Duodenal mucosa (tissue), 2 donors: ENCODE results near the gene BTD.
A peak's percentile ranks its signal among the peaks of the same experiment; 100 is the strongest.

Experiments used
- H3K27ac ChIP-seq: one replicate; pipeline ENCODE4 v1.7.0; 2013; ENCODE audit warnings: low read depth, low read length
- H3K27me3 ChIP-seq, 2 donors: one replicate each; pipeline ENCODE4 v1.7.0; 2013; ENCODE audit warnings: low read length in 2 of 2, control low read depth in 1 of 2; ENCODE audit not compliant: insufficient read depth in 2 of 2, control insufficient read depth in 1 of 2
- H3K36me3 ChIP-seq, 2 donors: one replicate each; pipeline ENCODE4 v1.7.0; 2013; ENCODE audit warnings: low read length in 2 of 2, control low read depth in 1 of 2; ENCODE audit not compliant: insufficient read depth in 2 of 2, control insufficient read depth in 1 of 2
- H3K4me1 ChIP-seq, 2 donors: one replicate each; pipeline ENCODE4 v1.7.0; 2013; ENCODE audit warnings: low read length in 2 of 2, control low read depth in 1 of 2; ENCODE audit not compliant: insufficient read depth in 2 of 2, control insufficient read depth in 1 of 2
- H3K4me3 ChIP-seq, 2 donors: one replicate each; pipeline ENCODE4 v1.7.0; 2013; ENCODE audit warnings: low read length in 2 of 2, low read depth in 1 of 2
- H3K9ac ChIP-seq, 2 donors: one replicate each; pipeline ENCODE4 v1.7.0; 2013; ENCODE audit warnings: low read length in 2 of 2, low read depth in 1 of 2
- H3K9me3 ChIP-seq, 2 donors: one replicate each; pipeline ENCODE4 v1.7.0; 2013; ENCODE audit warnings: low read length in 2 of 2, control low read depth in 1 of 2; ENCODE audit not compliant: control insufficient read depth in 1 of 2

The BTD gene

GRCh38 chr3:15635121-15635661, 33.6 kb downstream of the BTD start:
- H3K27ac ChIP-seq: no peak overlapping the region
- peaks cover 0 to 3% of the 10 kb centered on the region in 2 donors for H3K36me3 ChIP-seq
- H3K9ac ChIP-seq: no peak overlapping the region
- H3K4me3 ChIP-seq: no peak overlapping the region
- no peaks in the 10 kb centered on the region for H3K27me3 ChIP-seq
- H3K9me3 ChIP-seq: no peaks in the 10 kb centered on the region
- peaks cover 8 to 23% of the 10 kb centered on the region in 2 donors for H3K4me1 ChIP-seq

- Histone ChIP-seq H3K9ac (no peak overlapping the region), H3K4me1 (peaks cover 0 to 15% of the 10 kb centered on the region in 2 donors)
These were observed 34.6 kb downstream of the BTD start for GRCh38 chr3:15636028-15636709.

DNA sequence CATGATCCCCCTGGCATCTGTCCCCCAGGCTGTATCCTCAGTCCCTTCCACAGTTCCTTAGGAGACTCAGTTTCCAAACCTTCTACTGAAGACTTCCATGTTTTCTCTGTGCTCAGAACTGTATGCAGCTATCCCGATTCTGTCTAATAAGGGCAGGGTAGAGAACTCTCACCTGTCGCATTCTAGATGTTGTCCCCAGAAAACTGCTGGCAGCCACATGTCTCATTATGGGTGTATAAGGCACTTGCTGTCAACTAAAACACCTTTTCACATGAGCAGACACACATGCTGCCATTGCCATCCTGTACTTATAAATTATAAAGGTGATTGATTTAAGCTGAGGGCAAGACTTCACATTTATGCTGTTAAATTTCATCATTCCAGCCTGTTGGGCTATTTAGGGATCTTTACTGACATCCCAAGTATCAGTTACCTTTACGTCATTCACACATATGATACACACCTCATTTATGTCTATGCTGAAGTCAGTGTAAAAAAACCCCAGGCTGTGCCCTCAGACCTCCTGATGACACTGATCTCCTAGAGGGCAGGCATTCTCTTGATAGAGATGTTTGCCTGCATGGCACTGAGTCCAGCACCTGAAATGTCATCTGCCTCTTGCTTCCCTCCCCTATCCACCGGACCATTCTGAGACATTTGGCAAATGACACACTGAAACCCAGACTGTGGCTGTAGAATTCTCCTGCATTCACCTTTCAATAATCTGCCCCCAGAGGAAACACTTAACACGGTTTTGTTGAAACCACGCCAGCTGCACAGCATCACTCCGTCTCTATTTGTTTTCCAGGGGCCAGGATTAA, 35.8 kb downstream of the BTD start:
- no peak overlapping the region for H3K27ac ChIP-seq
- H3K9ac ChIP-seq: no peak overlapping the region
- H3K27me3 ChIP-seq: no peaks in the 10 kb centered on the region
- no peaks in the 10 kb centered on the region for H3K9me3 ChIP-seq
- no peak overlapping the region for H3K4me3 ChIP-seq
- H3K4me1 ChIP-seq: peaks cover 0 to 15% of the 10 kb centered on the region in 2 donors
- H3K36me3 ChIP-seq: peaks cover 0 to 5% of the 10 kb centered on the region in 2 donors

More at GRCh38 chr3:15636028-15636709, 34.6 kb downstream of the BTD start:
- Histone ChIP-seq H3K36me3 (peaks cover 0 to 3% of the 10 kb centered on the region in 2 donors), H3K4me3 (no peak overlapping the region), H3K27me3 (no peaks in the 10 kb centered on the region), H3K9me3 (no peaks in the 10 kb centered on the region), H3K27ac (no peak overlapping the region)

DNA sequence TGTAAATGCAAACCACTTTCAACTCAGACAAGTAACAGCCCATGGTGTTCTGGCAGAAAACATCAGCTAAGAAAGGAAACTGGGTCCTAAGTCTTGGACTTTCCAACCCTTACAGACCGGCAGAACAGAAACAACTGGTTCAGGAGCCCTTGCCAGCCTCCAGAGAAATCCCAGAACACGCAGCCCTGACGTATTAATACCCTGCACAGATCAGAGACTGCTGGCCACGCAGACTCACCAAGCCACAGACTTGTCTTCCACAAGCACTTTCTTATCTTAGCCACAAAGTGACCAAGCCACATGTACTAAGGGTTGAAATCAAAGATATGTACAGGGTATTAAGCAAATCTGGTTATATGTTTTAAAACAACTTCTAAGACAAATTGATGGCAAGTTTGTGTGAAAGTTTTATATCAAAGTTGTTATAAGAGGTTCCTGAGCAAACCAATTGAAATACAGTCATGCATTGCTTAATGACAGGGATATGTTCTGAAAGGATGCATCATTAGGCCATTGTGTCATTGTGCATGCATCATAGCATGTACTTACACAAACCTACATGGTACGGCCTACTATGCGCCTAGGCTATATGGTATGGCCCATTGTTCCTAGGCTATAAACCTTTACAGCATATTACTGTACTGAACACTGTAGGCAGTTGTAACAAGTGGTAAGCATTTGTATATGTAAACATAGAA, 36.8 kb downstream of the BTD start:
- H3K27ac ChIP-seq: no peak overlapping the region

DNA sequence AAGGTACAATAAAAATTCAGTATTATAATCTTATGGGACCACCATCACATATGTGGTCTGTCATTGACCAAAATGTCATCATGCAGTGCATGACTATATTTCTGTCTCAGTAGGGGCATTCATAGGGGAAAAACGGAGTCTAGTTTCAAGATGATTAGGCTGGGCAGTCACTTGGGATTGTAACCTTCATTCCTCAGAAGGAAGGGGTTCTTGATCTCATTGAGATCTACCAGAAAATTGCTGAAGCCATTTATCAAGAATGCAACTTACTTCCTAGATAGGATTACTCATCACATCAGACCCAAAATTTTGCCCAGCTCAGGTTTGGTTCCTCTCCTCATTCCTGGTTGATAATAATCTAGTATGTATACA, 37.3 kb downstream of the BTD start:
- Histone ChIP-seq H3K4me1 (peaks cover 0 to 15% of the 10 kb centered on the region in 2 donors), H3K27ac (no peak overlapping the region), H3K9me3 (no peaks in the 10 kb centered on the region)

More for the DNA sequence above, 36.8 kb downstream of the BTD start:
- no peak overlapping the region for H3K9ac ChIP-seq
- no peak overlapping the region for H3K4me3 ChIP-seq
- H3K9me3 ChIP-seq: no peaks in the 10 kb centered on the region
- peaks cover 0 to 5% of the 10 kb centered on the region in 2 donors for H3K36me3 ChIP-seq
- no peaks in the 10 kb centered on the region for H3K27me3 ChIP-seq
- H3K4me1 ChIP-seq: peaks cover 0 to 15% of the 10 kb centered on the region in 2 donors

GRCh38 chr3:15645246-15645645, 43.7 kb downstream of the BTD start:
- no peak overlapping the region for H3K4me3 ChIP-seq
- no peak overlapping the region for H3K27ac ChIP-seq
- H3K9me3 ChIP-seq: no peaks in the 10 kb centered on the region
- no peak overlapping the region for H3K9ac ChIP-seq
- H3K4me1 ChIP-seq: peaks cover 8 to 32% of the 10 kb centered on the region in 2 donors
- peaks cover 10 to 11% of the 10 kb centered on the region in 2 donors for H3K36me3 ChIP-seq
- no peaks in the 10 kb centered on the region for H3K27me3 ChIP-seq

More for the DNA sequence above, 37.3 kb downstream of the BTD start:
- Histone ChIP-seq H3K27me3 (no peaks in the 10 kb centered on the region), H3K36me3 (peaks cover 0 to 5% of the 10 kb centered on the region in 2 donors), H3K9ac (no peak overlapping the region), H3K4me3 (no peak overlapping the region)

DNA sequence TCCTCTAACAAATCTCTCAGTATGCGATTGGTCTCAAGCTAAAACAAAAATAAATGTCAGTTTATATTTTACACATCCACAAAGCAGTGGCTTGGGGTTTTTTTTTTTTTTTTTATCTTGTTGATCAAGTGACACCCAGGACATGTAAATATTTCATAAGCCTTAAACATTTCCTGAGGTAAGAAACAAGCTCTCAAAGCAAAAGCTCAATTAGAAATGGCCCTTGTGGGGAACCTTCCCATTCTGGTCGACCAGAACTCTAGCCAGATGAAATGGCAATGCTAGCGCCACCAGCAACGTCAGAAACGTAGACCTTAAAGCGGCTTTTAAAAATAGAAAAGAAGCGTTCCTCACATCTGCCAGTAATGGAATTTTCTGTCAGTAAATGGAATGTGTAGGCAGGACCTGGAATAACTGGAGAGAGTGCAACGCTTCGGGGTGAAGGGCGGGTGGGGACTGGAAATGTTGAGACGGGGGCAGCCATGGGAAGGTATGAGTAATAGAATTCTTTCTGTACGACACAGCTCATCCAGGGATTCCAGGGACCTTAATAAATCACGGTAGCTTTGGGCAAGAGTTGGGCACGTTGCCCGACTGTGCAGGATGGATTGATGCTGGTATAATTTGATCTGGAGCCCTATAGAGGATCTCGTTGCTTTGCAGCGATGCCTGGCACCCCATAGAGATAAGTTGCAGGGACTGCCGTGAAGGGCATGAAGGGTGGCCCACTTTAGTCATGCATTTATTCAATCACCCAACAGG, 44.4 kb downstream of the BTD start:
- Histone ChIP-seq H3K4me1 (peaks cover 8 to 32% of the 10 kb centered on the region in 2 donors), H3K27ac (no peak overlapping the region), H3K9me3 (no peaks in the 10 kb centered on the region), H3K27me3 (no peaks in the 10 kb centered on the region), H3K4me3 (no peak overlapping the region), H3K9ac (no peak overlapping the region), H3K36me3 (peaks cover 10 to 11% of the 10 kb centered on the region in 2 donors)

DNA sequence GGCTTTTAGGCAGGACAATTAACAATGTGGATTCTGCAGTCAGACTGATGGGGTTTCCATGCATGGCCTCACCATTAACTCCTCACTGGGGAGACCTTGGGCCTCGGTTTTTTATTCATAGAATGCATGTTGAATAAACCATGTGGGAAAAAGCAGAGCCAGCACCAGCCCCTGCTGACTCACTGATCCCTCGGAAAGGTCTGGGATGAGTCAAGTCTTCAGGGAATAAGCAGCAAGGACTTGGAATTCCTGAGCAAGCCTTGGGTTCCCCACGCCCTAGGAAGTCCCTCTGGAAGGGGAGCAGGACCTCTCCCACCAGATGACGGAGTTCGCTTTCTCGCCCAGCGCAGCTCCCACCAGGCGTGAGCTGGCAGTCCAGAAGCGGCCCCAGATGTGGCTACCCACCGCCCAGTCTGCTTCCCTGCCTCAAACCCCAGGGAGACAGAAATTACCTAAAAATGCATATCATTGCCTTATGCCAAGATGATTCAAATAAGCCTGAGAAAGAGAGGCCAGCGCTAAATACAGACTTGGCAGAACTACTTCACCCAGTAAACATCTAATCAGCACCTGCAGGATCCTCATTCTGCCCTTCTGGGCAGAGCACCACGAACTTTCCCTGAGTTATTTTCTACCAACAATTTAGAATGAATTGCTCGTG, 45.4 kb downstream of the BTD start:
- peak overlapping the region; percentile 27 for H3K27ac ChIP-seq
- peaks cover 10% of the 10 kb centered on the region in 2 donors for H3K36me3 ChIP-seq
- no peaks in the 10 kb centered on the region for H3K27me3 ChIP-seq
- H3K9me3 ChIP-seq: no peaks in the 10 kb centered on the region
- H3K9ac ChIP-seq: no peak overlapping the region
- H3K4me3 ChIP-seq: no peak overlapping the region
- peaks cover 8 to 32% of the 10 kb centered on the region in 2 donors for H3K4me1 ChIP-seq

GRCh38 chr3:15647611-15648167, 46.1 kb downstream of the BTD start:
- Histone ChIP-seq H3K9me3 (no peaks in the 10 kb centered on the region), H3K27ac (peak overlapping the region; percentile 27), H3K27me3 (no peaks in the 10 kb centered on the region), H3K9ac (no peak overlapping the region), H3K36me3 (peaks cover 6 to 10% of the 10 kb centered on the region in 2 donors), H3K4me1 (peaks cover 8 to 32% of the 10 kb centered on the region in 2 donors), H3K4me3 (no peak overlapping the region)
